Measurements from ENCODE around the gene DIAPH2. TPM values are rescaled to one million over a fixed set of nuclear protein-coding genes. Genes with fewer than 3 reads are reported as not detected.

DIAPH2 gene
- total and polyA plus RNA-seq, 4 donors = 7.2 to 57.6 (median 15.5) TPM

DNA sequence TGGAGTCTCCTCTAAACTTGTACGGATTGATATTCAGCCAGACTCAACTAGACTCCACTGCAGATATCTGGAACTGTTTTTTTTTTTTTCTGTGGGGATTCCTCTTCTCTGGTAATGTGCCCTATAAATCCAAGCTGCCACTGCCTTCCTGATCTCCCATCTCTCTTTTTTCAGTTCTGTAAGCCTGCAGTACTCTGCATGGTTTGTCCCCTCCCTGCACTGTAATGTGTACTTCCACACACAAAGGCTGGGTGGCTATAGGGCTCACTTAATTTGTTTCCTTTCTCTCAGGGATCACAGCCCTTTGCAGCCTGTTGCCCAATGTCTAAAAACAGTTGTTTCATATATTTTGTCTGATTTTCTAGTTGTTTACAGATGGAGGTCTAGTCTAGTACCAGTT is 114.3 kb downstream of the DIAPH2 start:
- WGBS, 2 donors = 83 to 100% methylated on average over 1 of the region's 1 CpG
- Histone ChIP-seq H3K4me1 (ENCODE audit: control insufficient read depth in 5 of 5, insufficient read depth in 5 of 5, low read length in 5 of 5) (peaks cover 0 to 3% (median 0%) of the 10 kb centered on the region in 5 donors), H3K36me3 (ENCODE audit: control insufficient read depth in 4 of 4, insufficient read depth in 4 of 4, low read length in 4 of 4) (no peaks in the 10 kb centered on the region), H3K27ac (ENCODE audit: low read depth in 1 of 2, low read length in 1 of 2) (no peak overlapping the region), H3K9me3 (ENCODE audit: control insufficient read depth in 4 of 4, insufficient read depth in 3 of 4, low read length in 3 of 4) (no peaks in the 10 kb centered on the region), H3K4me3 (no peak overlapping the region), H3K27me3 (ENCODE audit: control insufficient read depth in 3 of 3, insufficient read depth in 3 of 3, low read length in 2 of 3) (peaks cover 0 to 5% (median 2%) of the 10 kb centered on the region in 3 donors), H3K9ac (ENCODE audit: insufficient read depth in 1 of 2, low read length in 2 of 2) (no peak overlapping the region)
- ATAC-seq (ENCODE audit: insufficient read depth, low FRiP score) (no peak), DNase-seq (peak in 2 of 3 donors; percentile 31 to 42)
- TF ChIP-seq, protein P1, sequence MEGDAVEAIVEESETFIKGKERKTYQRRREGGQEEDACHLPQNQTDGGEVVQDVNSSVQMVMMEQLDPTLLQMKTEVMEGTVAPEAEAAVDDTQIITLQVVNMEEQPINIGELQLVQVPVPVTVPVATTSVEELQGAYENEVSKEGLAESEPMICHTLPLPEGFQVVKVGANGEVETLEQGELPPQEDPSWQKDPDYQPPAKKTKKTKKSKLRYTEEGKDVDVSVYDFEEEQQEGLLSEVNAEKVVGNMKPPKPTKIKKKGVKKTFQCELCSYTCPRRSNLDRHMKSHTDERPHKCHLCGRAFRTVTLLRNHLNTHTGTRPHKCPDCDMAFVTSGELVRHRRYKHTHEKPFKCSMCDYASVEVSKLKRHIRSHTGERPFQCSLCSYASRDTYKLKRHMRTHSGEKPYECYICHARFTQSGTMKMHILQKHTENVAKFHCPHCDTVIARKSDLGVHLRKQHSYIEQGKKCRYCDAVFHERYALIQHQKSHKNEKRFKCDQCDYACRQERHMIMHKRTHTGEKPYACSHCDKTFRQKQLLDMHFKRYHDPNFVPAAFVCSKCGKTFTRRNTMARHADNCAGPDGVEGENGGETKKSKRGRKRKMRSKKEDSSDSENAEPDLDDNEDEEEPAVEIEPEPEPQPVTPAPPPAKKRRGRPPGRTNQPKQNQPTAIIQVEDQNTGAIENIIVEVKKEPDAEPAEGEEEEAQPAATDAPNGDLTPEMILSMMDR (IDR thresholded peaks at IDR 0.05; ENCODE audit: control extremely low read depth, extremely low read depth) = no peak

DNA sequence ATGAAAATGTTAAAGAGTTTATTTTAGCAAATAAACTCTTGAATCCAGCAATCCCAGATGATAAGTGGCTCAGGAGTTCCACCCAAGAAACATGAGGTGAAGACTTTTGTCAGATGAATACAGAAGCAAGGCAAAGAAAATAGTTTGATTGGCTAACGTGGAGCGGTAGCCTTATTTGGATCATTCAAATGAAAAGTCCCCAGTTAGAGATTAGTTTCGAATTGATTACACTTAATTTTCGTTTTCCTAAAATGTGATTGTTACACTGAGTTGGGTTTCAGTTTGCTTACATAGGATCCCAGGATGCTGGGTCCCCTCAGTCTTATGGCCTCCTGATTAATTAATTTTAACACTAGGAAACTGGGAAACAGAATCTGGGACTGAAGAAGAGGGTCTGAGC is 122.7 kb downstream of the DIAPH2 start:
- Histone ChIP-seq H3K4me1 (ENCODE audit: control insufficient read depth in 5 of 5, insufficient read depth in 5 of 5, low read length in 5 of 5) (no peaks in the 10 kb centered on the region), H3K9me3 (ENCODE audit: control insufficient read depth in 4 of 4, insufficient read depth in 3 of 4, low read length in 3 of 4) (no peaks in the 10 kb centered on the region), H3K36me3 (ENCODE audit: control insufficient read depth in 4 of 4, insufficient read depth in 4 of 4, low read length in 4 of 4) (no peaks in the 10 kb centered on the region), H3K9ac (ENCODE audit: insufficient read depth in 1 of 2, low read length in 2 of 2) (no peak overlapping the region), H3K27me3 (ENCODE audit: control insufficient read depth in 3 of 3, insufficient read depth in 3 of 3, low read length in 2 of 3) (peaks cover 0 to 9% (median 3%) of the 10 kb centered on the region in 3 donors), H3K4me3 (no peak overlapping the region), H3K27ac (ENCODE audit: low read depth in 1 of 2, low read length in 1 of 2) (no peak overlapping the region)
- ATAC-seq (ENCODE audit: insufficient read depth, low FRiP score) (no peak), DNase-seq (no peak)
- 86 to 92% methylated on average over 4 of the region's 4 CpGs for WGBS, 2 donors
- TF ChIP-seq, protein P1 (IDR thresholded peaks at IDR 0.05; ENCODE audit: control extremely low read depth, extremely low read depth) = no peak

DNA sequence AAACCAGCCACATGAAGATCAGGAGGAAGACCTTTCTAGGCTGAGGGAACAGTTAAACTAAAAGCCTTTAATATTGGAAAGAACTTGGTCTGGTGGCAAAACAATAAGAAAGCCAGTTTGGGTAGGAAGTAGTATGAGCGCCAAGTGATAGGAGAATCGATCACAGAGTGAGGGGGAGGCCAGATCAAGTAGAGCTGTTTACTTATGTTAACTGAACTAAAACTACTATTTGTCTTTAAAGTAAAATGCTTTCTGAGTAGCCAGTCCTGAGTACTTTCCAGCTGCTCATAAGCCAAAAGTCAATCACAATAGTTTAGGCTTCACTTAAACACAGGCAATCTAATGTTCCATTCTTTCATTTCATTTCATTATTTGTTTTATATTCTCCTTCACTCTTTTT is 136.3 kb downstream of the DIAPH2 start:
- ATAC-seq (ENCODE audit: insufficient read depth, low FRiP score) (no peak), DNase-seq (no peak)
- TF ChIP-seq, protein P1 (IDR thresholded peaks at IDR 0.05; ENCODE audit: control extremely low read depth, extremely low read depth) = no peak
- Histone ChIP-seq H3K27ac (ENCODE audit: low read depth in 1 of 2, low read length in 1 of 2) (no peak overlapping the region), H3K36me3 (ENCODE audit: control insufficient read depth in 4 of 4, insufficient read depth in 4 of 4, low read length in 4 of 4) (no peaks in the 10 kb centered on the region), H3K4me1 (ENCODE audit: control insufficient read depth in 5 of 5, insufficient read depth in 5 of 5, low read length in 5 of 5) (peaks cover 0 to 2% (median 0%) of the 10 kb centered on the region in 5 donors), H3K9ac (ENCODE audit: insufficient read depth in 1 of 2, low read length in 2 of 2) (no peak overlapping the region), H3K9me3 (ENCODE audit: control insufficient read depth in 4 of 4, insufficient read depth in 3 of 4, low read length in 3 of 4) (no peaks in the 10 kb centered on the region), H3K27me3 (ENCODE audit: control insufficient read depth in 3 of 3, insufficient read depth in 3 of 3, low read length in 2 of 3) (peaks cover 0 to 17% (median 0%) of the 10 kb centered on the region in 3 donors), H3K4me3 (no peak overlapping the region)
- 69 to 94% methylated on average over 2 of the region's 2 CpGs for WGBS, 2 donors

DNA sequence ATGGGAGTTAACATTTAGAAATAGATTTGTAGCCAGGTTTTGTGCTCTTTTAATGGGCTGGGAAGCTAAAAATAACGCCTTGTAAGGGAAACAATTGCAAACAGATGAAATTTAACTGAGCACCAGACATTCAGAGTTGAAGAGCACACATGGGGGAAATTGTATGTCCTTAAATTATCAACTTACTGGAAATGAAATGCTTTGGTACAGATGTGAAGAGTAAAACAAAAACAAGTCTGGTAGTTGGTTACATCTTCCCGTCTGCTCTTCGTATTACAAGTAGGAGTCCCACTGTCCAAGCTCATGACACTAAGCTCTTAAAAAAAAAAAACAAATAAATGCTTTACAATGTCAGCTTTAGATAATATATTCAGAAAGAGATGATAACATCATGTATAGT is 139.5 kb downstream of the DIAPH2 start:
- Histone ChIP-seq H3K36me3 (ENCODE audit: control insufficient read depth in 4 of 4, insufficient read depth in 4 of 4, low read length in 4 of 4) (no peaks in the 10 kb centered on the region), H3K27me3 (ENCODE audit: control insufficient read depth in 3 of 3, insufficient read depth in 3 of 3, low read length in 2 of 3) (peaks cover 0 to 19% (median 0%) of the 10 kb centered on the region in 3 donors), H3K27ac (ENCODE audit: low read depth in 1 of 2, low read length in 1 of 2) (no peak overlapping the region), H3K4me1 (ENCODE audit: control insufficient read depth in 5 of 5, insufficient read depth in 5 of 5, low read length in 5 of 5) (peaks cover 0 to 2% (median 0%) of the 10 kb centered on the region in 5 donors), H3K4me3 (no peak overlapping the region), H3K9ac (ENCODE audit: insufficient read depth in 1 of 2, low read length in 2 of 2) (no peak overlapping the region), H3K9me3 (ENCODE audit: control insufficient read depth in 4 of 4, insufficient read depth in 3 of 4, low read length in 3 of 4) (no peaks in the 10 kb centered on the region)
- no peak for DNase-seq
- no peak for ATAC-seq (ENCODE audit: insufficient read depth, low FRiP score)
- WGBS, 2 donors = 89 to 97% methylated on average over 3 of the region's 3 CpGs
- TF ChIP-seq, protein P1 (IDR thresholded peaks at IDR 0.05; ENCODE audit: control extremely low read depth, extremely low read depth) = no peak
